NOMO-1 (cell line): ENCODE results near the gene SRPRB.
"Not testable (repeated sequence)": the region's sequence is repeated elsewhere in the genome, so short reads cannot be mapped to it uniquely, and the experiment has no call there.

Source experiments
- DNase-seq, 2 experiments: peaks; one replicate each; lab custom pipeline; 2025; ENCODE audit not compliant: unreplicated experiment in 2 of 2; lab: John Stamatoyannopoulos, UW

SRPRB gene

GRCh38 chr3:133777807-133778568, 27.6 kb upstream of the SRPRB start:
- no peak for DNase-seq

- no peak for DNase-seq
Observed at GRCh38 chr3:133779626-133780203, 25.9 kb upstream of the SRPRB start.

- not testable (repeated sequence) for DNase-seq
Observed at GRCh38 chr3:133780756-133781155, 24.9 kb upstream of the SRPRB start.

GRCh38 chr3:133781570-133781969, 24.0 kb upstream of the SRPRB start:
- no peak for DNase-seq

GRCh38 chr3:133782454-133782853, 23.2 kb upstream of the SRPRB start:
- DNase-seq: no peak

GRCh38 chr3:133783762-133784161, 21.9 kb upstream of the SRPRB start:
- no peak for DNase-seq

- DNase-seq: no peak
Observed at GRCh38 chr3:133788024-133788423, 17.6 kb upstream of the SRPRB start.

- DNase-seq: no peak
Observed at GRCh38 chr3:133792171-133792763, 13.3 kb upstream of the SRPRB start.

- DNase-seq: no peak
Observed at GRCh38 chr3:133797396-133798105, 8.1 kb upstream of the SRPRB start.

GRCh38 chr3:133799794-133800585, 5.6 kb upstream of the SRPRB start:
- DNase-seq: peak in 1 of 2 experiments; percentile 29

GRCh38 chr3:133803469-133803868, 2.1 kb upstream of the SRPRB start:
- DNase-seq: peak; percentile 21 to 52

GRCh38 chr3:133804896-133805295, 719 bp upstream of the SRPRB start:
- DNase-seq: no peak

GRCh38 chr3:133805384-133805701, 272 bp upstream of the SRPRB start:
- no peak for DNase-seq

- no peak for DNase-seq
Observed at GRCh38 chr3:133812872-133813271, 7.3 kb downstream of the SRPRB start.

- DNase-seq: no peak
Observed at GRCh38 chr3:133815386-133815785, 9.8 kb downstream of the SRPRB start.

- no peak for DNase-seq
Observed at GRCh38 chr3:133820129-133820528, 14.5 kb downstream of the SRPRB start.

GRCh38 chr3:133820889-133821675, 15.5 kb downstream of the SRPRB start:
- DNase-seq: no peak

- no peak for DNase-seq
Observed at GRCh38 chr3:133821767-133822638, 16.4 kb downstream of the SRPRB start.

- DNase-seq: no peak
Observed at GRCh38 chr3:133824961-133825485, 19.4 kb downstream of the SRPRB start.
